HCT116 (cell line): Measurements from ENCODE around the gene TNFRSF14. TPM values are rescaled to one million over a fixed set of nuclear protein-coding genes. Genes with fewer than 3 reads are reported as not detected.

Source experiments
- ATAC-seq: fragments of 200-7000 bp; cut with Tn5 transposase; 2 replicates; pipeline ENCODE4 v1.9.1; 2020; ENCODE audit warnings: mild to moderate bottlenecking, moderate library complexity
- Bru-seq: library from RNA; stranded (reverse); fragments of 400-500 nt; gene quantifications from one replicate; lab custom pipeline; 2021; lab: Mats Ljungman, UMichigan
- BruChase-seq, 2 experiments: library from RNA; stranded (reverse); fragments of 400-500 nt; gene quantifications; one replicate each; lab custom pipeline; 2021; lab: Mats Ljungman, UMichigan
- BruUV-seq: library from RNA; stranded (reverse); fragments of 400-500 nt; replicated peaks from 2 replicates; lab custom pipeline; 2021; lab: Mats Ljungman, UMichigan
- CTCF ChIA-PET: fragments of 300-600 bp; sonication (Branson Sonifier 250); formaldehyde crosslinking; loops from one replicate; lab custom pipeline; 2021; ENCODE audit warnings: antibody characterized with exemption; lab: Charles Lee
- POLR2A ChIA-PET: fragments of 300-600, 350-600 bp; sonication (Branson Sonifier 250); formaldehyde crosslinking; loops from one replicate; lab custom pipeline; 2021; ENCODE audit warnings: antibody characterized with exemption; lab: Charles Lee
- RAD21 ChIA-PET, 2 experiments: fragments of 300-600 bp; sonication (Branson Sonifier 250); formaldehyde crosslinking; loops; one replicate each; lab custom pipeline; 2023; ENCODE audit warnings: low total read pairs in 2 of 2; ENCODE audit not compliant: uncharacterized antibody in 2 of 2, unreplicated experiment in 2 of 2, low non-redundant PET in 1 of 2; lab: Charles Lee
- DNase-seq: peaks from one replicate; pipeline ENCODE4 v3.0.0-alpha.2; 2010; ENCODE audit warnings: low read depth, low spot score
- H2AFZ ChIP-seq: fragments of 200-600 bp; shearing (Covaris generic), sonication (generic); 2 replicates; pipeline ENCODE4 v1.6.1; 2017; ENCODE audit warnings: low read depth, mixed run types, mixed read lengths, antibody characterized with exemption, low read length; ENCODE audit not compliant: poor library complexity, severe bottlenecking
- H3K27ac ChIP-seq: 2 replicates; pipeline ENCODE4 v1.5.1; 2012; ENCODE audit warnings: low read depth, low read length
- H3K27me3 ChIP-seq: fragments of 200-600 bp; sonication (generic); 2 replicates; pipeline ENCODE4 v1.6.1; 2016; ENCODE audit warnings: mixed run types, low read length, mixed read lengths; ENCODE audit not compliant: insufficient read depth
- H3K36me3 ChIP-seq, 2 experiments: fragments of 200-500 bp in 1 of 2; fragments of 200-600 bp in 1 of 2; sonication (Bioruptor generic) in 1 of 2; sonication (generic) in 1 of 2; 2 replicates each; pipeline versions ENCODE4 v1.5.1 to v1.6.1; 2014 to 2016; ENCODE audit warnings: low read length in 2 of 2, inconsistent platforms in 1 of 2, mixed read lengths in 1 of 2, mixed run types in 1 of 2; ENCODE audit not compliant: insufficient read depth in 2 of 2, control insufficient read depth in 1 of 2
- H3K4me1 ChIP-seq, 2 experiments: fragments of 200-600 bp in 1 of 2; sonication (generic) in 1 of 2; 2 replicates each; pipeline versions ENCODE4 v1.5.1 to v1.6.1; 2012 to 2017; ENCODE audit warnings: low read length in 2 of 2, inconsistent platforms in 1 of 2, mild to moderate bottlenecking in 1 of 2, mixed read lengths in 1 of 2, mixed run types in 1 of 2, moderate library complexity in 1 of 2; ENCODE audit not compliant: insufficient read depth in 2 of 2, control insufficient read depth in 1 of 2
- H3K4me2 ChIP-seq: fragments of 200-600 bp; sonication (generic); 2 replicates; pipeline ENCODE4 v1.6.1; 2017; ENCODE audit warnings: mixed run types, low read length, mixed read lengths
- H3K4me3 ChIP-seq, 2 experiments: fragments of 200-600 bp in 1 of 2; sonication (generic) in 1 of 2; replicated peaks in 1 of 2; 2 replicates each; pipeline ENCODE4 v1.5.1; 2011 to 2016; ENCODE audit warnings: low read length in 2 of 2, control low read depth in 1 of 2, low read depth in 1 of 2, mild to moderate bottlenecking in 1 of 2, mixed read lengths in 1 of 2, mixed run types in 1 of 2
- H3K79me2 ChIP-seq: fragments of 200-600 bp; sonication (generic); 2 replicates; pipeline ENCODE4 v1.6.1; 2017; ENCODE audit warnings: mild to moderate bottlenecking, mixed run types, low read length, moderate library complexity, mixed read lengths; ENCODE audit not compliant: insufficient read depth
- H3K9ac ChIP-seq: fragments of 200-600 bp; sonication (generic); 2 replicates; pipeline ENCODE4 v1.6.1; 2016; ENCODE audit warnings: low read length, mixed read lengths
- H3K9me2 ChIP-seq: fragments of 200-600 bp; sonication (generic), shearing (Covaris generic); 2 replicates; pipeline ENCODE4 v1.6.1; 2017; ENCODE audit warnings: mixed run types, mild to moderate bottlenecking, moderate library complexity; ENCODE audit not compliant: insufficient read depth
- H3K9me3 ChIP-seq, 2 experiments: fragments of 200-500 bp in 1 of 2; fragments of 200-600 bp in 1 of 2; sonication (Bioruptor generic) in 1 of 2; sonication (generic) in 1 of 2; 2 replicates each; pipeline ENCODE4 v1.6.1; 2014 to 2017; ENCODE audit warnings: low read length in 2 of 2, mixed read lengths in 2 of 2, inconsistent platforms in 1 of 2, low read depth in 1 of 2, mild to moderate bottlenecking in 1 of 2, mixed run types in 1 of 2, moderate library complexity in 1 of 2; ENCODE audit not compliant: control insufficient read depth in 1 of 2, insufficient read depth in 1 of 2
- H4K20me1 ChIP-seq: fragments of 200-600 bp; sonication (generic), shearing (Covaris generic); 2 replicates; pipeline ENCODE4 v1.6.1; 2017; ENCODE audit warnings: mixed run types, mild to moderate bottlenecking, moderate library complexity; ENCODE audit not compliant: insufficient read depth
- CEBPB ChIP-seq: IDR thresholded peaks from 2 replicates; pipeline ENCODE4 v1.6.1; 2012; ENCODE audit warnings: low read depth
- EGR1 ChIP-seq: IDR thresholded peaks from 2 replicates; pipeline ENCODE4 v1.6.1; 2012; ENCODE audit warnings: low read depth
- ELF1 ChIP-seq: IDR thresholded peaks from 2 replicates; pipeline ENCODE4 v1.6.1; 2012; ENCODE audit warnings: low read depth, borderline replicate concordance
- EZH2 ChIP-seq: fragments of 200-600 bp; sonication (generic); IDR thresholded peaks from 2 replicates; pipeline ENCODE4 v1.6.1; 2017; ENCODE audit warnings: antibody characterized with exemption, mixed run types
- FOSL1 ChIP-seq: IDR thresholded peaks from 2 replicates; pipeline ENCODE4 v1.6.1; 2012; ENCODE audit warnings: low read depth
- POLR2AphosphoS5 ChIP-seq: IDR thresholded peaks from 2 replicates; pipeline ENCODE4 v1.6.1; 2011; ENCODE audit warnings: mild to moderate bottlenecking, low read depth, low read length, moderate library complexity
- SIN3A ChIP-seq: IDR thresholded peaks from 2 replicates; pipeline ENCODE4 v1.6.1; 2012; ENCODE audit warnings: low read depth
- SRF ChIP-seq: IDR thresholded peaks from 2 replicates; pipeline ENCODE4 v1.6.1; 2012; ENCODE audit warnings: low read depth
- TCF7L2 ChIP-seq: IDR thresholded peaks from 2 replicates; pipeline ENCODE4 v1.7.0; 2011; ENCODE audit warnings: borderline replicate concordance, inconsistent platforms; ENCODE audit not compliant: insufficient read depth, insufficient read length; ENCODE audit errors: extremely low read depth
- YY1 ChIP-seq: IDR thresholded peaks from 2 replicates; pipeline ENCODE4 v1.6.1; 2011; ENCODE audit warnings: low read length, low read depth, moderate library complexity, mild to moderate bottlenecking; ENCODE audit not compliant: insufficient replicate concordance; ENCODE audit errors: extremely low read depth
- ZFX ChIP-seq: fragments of 450-650 bp; IDR thresholded peaks from 2 replicates; pipeline ENCODE4 v1.6.1; 2017
- ZNF274 ChIP-seq: fragments of 200-500 bp; sonication (Bioruptor generic); IDR thresholded peaks from 2 replicates; pipeline ENCODE4 v1.6.1; 2014; ENCODE audit warnings: mild to moderate bottlenecking, low read depth, low read length, inconsistent platforms
- intact Hi-C: fragments of 100-400 bp; cut with micrococcal nuclease; formaldehyde crosslinking; loops from 2 replicates; pipeline ENCODE4 v1.10.0; 2022
- long read RNA-seq: library from polyadenylated mRNA; unstranded; transcript quantifications from one replicate; pipeline ENCODE4 v2.0.0, GENCODE V29; 2021; ENCODE audit not compliant: unreplicated experiment
- polyA plus RNA-seq: library from polyadenylated mRNA; unstranded; fragments of >200 nt; gene quantifications from 2 replicates; pipeline ENCODE4 v1.2.1, GENCODE V29; 2012; ENCODE audit warnings: missing spikeins
- total RNA-seq: library from RNA; stranded (reverse); gene quantifications from one replicate; pipeline ENCODE4 v1.2.1, GENCODE V29; 2021; ENCODE audit not compliant: unreplicated experiment
- TF ChIP-seq, protein P1 (sequence below): IDR thresholded peaks from 2 replicates; pipeline ENCODE4 v1.6.1; 2012; ENCODE audit warnings: low read depth
- TF ChIP-seq, protein P2 (sequence below): IDR thresholded peaks from 2 replicates; pipeline ENCODE4 v1.6.1; 2012
- TF ChIP-seq, protein P3 (sequence below): IDR thresholded peaks from 2 replicates; pipeline ENCODE4 v1.6.1; 2011; ENCODE audit warnings: mild to moderate bottlenecking, low read length, moderate library complexity; ENCODE audit not compliant: insufficient replicate concordance; ENCODE audit errors: extremely low read depth

The TNFRSF14 gene
- total RNA-seq, result 0.66 TPM
- polyA plus RNA-seq, result 0.20 TPM in 1 of 2 replicates, not detected in the other
- Bru-seq, nascent RNA, result not detected
- not detected for BruChase-seq, experiment 1, labeled RNA remaining after a 6-hour chase
- BruChase-seq, experiment 2, labeled RNA remaining after a 2-hour chase, result not detected
- long read RNA-seq, result 0 reads

DNA sequence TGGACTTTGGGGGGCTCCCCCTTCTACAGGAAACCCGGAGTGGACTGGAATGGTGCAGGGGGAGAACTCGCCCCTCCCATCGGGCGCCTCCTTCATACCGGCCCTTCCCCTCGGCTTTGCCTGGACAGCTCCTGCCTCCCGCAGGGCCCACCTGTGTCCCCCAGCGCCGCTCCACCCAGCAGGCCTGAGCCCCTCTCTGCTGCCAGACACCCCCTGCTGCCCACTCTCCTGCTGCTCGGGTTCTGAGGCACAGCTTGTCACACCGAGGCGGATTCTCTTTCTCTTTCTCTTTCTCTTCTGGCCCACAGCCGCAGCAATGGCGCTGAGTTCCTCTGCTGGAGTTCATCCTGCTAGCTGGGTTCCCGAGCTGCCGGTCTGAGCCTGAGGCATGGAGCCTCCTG, at the start of gene TNFRSF14:
TNFRSF14 (plus strand) TSS at position 95 of the 401 bp plus-strand sequence; CDS start at position 389, 294 bp downstream.
- ChIA-PET RAD21 (no interaction called here), POLR2A (no interaction called here), CTCF (no interaction called here)
- H4K20me1 ChIP-seq, result no peaks in the 10 kb centered on the region
- no peaks in the 10 kb centered on the region for H3K9me2 ChIP-seq
- TF ChIP-seq POLR2AphosphoS5 (no peak), EGR1 (no peak), TCF7L2 (no peak), YY1 (no peak), FOSL1 (no peak), ELF1 (no peak), SRF (no peak), ZFX (no peak), ZNF274 (no peak), EZH2 (no peak), SIN3A (no peak), CEBPB (no peak)
- TF ChIP-seq, protein P1, sequence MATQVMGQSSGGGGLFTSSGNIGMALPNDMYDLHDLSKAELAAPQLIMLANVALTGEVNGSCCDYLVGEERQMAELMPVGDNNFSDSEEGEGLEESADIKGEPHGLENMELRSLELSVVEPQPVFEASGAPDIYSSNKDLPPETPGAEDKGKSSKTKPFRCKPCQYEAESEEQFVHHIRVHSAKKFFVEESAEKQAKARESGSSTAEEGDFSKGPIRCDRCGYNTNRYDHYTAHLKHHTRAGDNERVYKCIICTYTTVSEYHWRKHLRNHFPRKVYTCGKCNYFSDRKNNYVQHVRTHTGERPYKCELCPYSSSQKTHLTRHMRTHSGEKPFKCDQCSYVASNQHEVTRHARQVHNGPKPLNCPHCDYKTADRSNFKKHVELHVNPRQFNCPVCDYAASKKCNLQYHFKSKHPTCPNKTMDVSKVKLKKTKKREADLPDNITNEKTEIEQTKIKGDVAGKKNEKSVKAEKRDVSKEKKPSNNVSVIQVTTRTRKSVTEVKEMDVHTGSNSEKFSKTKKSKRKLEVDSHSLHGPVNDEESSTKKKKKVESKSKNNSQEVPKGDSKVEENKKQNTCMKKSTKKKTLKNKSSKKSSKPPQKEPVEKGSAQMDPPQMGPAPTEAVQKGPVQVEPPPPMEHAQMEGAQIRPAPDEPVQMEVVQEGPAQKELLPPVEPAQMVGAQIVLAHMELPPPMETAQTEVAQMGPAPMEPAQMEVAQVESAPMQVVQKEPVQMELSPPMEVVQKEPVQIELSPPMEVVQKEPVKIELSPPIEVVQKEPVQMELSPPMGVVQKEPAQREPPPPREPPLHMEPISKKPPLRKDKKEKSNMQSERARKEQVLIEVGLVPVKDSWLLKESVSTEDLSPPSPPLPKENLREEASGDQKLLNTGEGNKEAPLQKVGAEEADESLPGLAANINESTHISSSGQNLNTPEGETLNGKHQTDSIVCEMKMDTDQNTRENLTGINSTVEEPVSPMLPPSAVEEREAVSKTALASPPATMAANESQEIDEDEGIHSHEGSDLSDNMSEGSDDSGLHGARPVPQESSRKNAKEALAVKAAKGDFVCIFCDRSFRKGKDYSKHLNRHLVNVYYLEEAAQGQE, result no peak
- TF ChIP-seq, protein P2, sequence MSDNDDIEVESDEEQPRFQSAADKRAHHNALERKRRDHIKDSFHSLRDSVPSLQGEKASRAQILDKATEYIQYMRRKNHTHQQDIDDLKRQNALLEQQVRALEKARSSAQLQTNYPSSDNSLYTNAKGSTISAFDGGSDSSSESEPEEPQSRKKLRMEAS, result no peak
- TF ChIP-seq, protein P3, sequence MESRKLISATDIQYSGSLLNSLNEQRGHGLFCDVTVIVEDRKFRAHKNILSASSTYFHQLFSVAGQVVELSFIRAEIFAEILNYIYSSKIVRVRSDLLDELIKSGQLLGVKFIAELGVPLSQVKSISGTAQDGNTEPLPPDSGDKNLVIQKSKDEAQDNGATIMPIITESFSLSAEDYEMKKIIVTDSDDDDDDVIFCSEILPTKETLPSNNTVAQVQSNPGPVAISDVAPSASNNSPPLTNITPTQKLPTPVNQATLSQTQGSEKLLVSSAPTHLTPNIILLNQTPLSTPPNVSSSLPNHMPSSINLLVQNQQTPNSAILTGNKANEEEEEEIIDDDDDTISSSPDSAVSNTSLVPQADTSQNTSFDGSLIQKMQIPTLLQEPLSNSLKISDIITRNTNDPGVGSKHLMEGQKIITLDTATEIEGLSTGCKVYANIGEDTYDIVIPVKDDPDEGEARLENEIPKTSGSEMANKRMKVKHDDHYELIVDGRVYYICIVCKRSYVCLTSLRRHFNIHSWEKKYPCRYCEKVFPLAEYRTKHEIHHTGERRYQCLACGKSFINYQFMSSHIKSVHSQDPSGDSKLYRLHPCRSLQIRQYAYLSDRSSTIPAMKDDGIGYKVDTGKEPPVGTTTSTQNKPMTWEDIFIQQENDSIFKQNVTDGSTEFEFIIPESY, result no peak
- no TSS peak for BruUV-seq
- H2AFZ ChIP-seq, result no peak within 1 kb of the TSS
- no peaks in the 10 kb centered on the region for H3K79me2 ChIP-seq
- no peaks in the 10 kb centered on the region for H3K4me1 ChIP-seq
- DNase-seq, result no peak
- H3K36me3 ChIP-seq, result no peaks in the 10 kb centered on the region
- H3K4me3 ChIP-seq, result no peak within 1 kb of the TSS
- H3K4me2 ChIP-seq, result no peak within 1 kb of the TSS
- ATAC-seq, result no peak
- H3K9ac ChIP-seq, result no peak within 1 kb of the TSS
- intact Hi-C loops, result no loop called here
- H3K9me3 ChIP-seq, result no peaks in the 10 kb centered on the region
- no peaks in the 10 kb centered on the region for H3K27me3 ChIP-seq
- no peak within 1 kb of the TSS for H3K27ac ChIP-seq
